Stimulated activated CD8-positive, alpha-beta memory T cell treated with anti-CD3 and anti-CD28 coated beads, Interleukin-7, amount 100 ng/mL, for 4 hours (primary cell): ENCODE data around the gene DNAJC22.

Source experiments
- DNase-seq, 2 donors: peaks; one replicate each; pipeline ENCODE4 v3.0.0-alpha.2; 2020; ENCODE audit warnings: low read depth in 2 of 2

DNAJC22 gene

GRCh38 chr12:49345051-49345824, 1.4 kb upstream of the DNAJC22 start:
- no peak for DNase-seq

GRCh38 chr12:49345825-49346658, 646 bp upstream of the DNAJC22 start:
- no peak for DNase-seq

- peak; percentile 53 to 63 for DNase-seq
Measured at GRCh38 chr12:49347311-49348193, 864 bp downstream of the DNAJC22 start.

- no peak for DNase-seq
Measured at GRCh38 chr12:49348781-49349180, 2.1 kb downstream of the DNAJC22 start.

GRCh38 chr12:49349266-49349665, 2.6 kb downstream of the DNAJC22 start:
- no peak for DNase-seq

GRCh38 chr12:49352351-49352750, 5.7 kb downstream of the DNAJC22 start:
- DNase-seq: no peak

GRCh38 chr12:49355913-49356312, 9.2 kb downstream of the DNAJC22 start:
- no peak for DNase-seq

- DNase-seq: no peak
Measured at GRCh38 chr12:49357103-49357678, 10.5 kb downstream of the DNAJC22 start.

- DNase-seq: no peak
Measured at GRCh38 chr12:49358483-49359141, 11.9 kb downstream of the DNAJC22 start.

- no peak for DNase-seq
Measured at GRCh38 chr12:49359671-49360070, 13.0 kb downstream of the DNAJC22 start.

- no peak for DNase-seq
Measured at GRCh38 chr12:49362077-49362476, 15.4 kb downstream of the DNAJC22 start.

GRCh38 chr12:49364989-49365388, 18.3 kb downstream of the DNAJC22 start:
- DNase-seq: no peak

GRCh38 chr12:49365542-49365941, 18.9 kb downstream of the DNAJC22 start:
- DNase-seq: no peak

GRCh38 chr12:49366096-49366651, 19.5 kb downstream of the DNAJC22 start:
- no peak for DNase-seq

GRCh38 chr12:49366652-49367380, 20.1 kb downstream of the DNAJC22 start:
- peak; percentile 62 to 80 for DNase-seq

- DNase-seq: peak in 1 of 2 donors; percentile 67
Measured at GRCh38 chr12:49367381-49368239, 20.9 kb downstream of the DNAJC22 start, which contains the start of gene SPATS2. TSS of gene SPATS2 (plus strand) at chr12:49367462. CDS start at chr12:49461013, 93,551 bp downstream.

GRCh38 chr12:49368240-49368600, 21.5 kb downstream of the DNAJC22 start:
- DNase-seq: no peak

GRCh38 chr12:49369411-49370145, 22.9 kb downstream of the DNAJC22 start:
- DNase-seq: no peak
